Stimulated activated CD4-positive, alpha-beta T cell treated with anti-CD3 and anti-CD28 coated beads, Interleukin-12 subunit alpha, Interleukin-12 subunit beta, amount 100 ng/mL, for 4 hours (primary cell): ENCODE results near the gene SPARC.

ENCODE experiments used
- DNase-seq: peaks from one replicate; pipeline ENCODE4 v3.0.0-alpha.2; 2020

The SPARC gene

DNA sequence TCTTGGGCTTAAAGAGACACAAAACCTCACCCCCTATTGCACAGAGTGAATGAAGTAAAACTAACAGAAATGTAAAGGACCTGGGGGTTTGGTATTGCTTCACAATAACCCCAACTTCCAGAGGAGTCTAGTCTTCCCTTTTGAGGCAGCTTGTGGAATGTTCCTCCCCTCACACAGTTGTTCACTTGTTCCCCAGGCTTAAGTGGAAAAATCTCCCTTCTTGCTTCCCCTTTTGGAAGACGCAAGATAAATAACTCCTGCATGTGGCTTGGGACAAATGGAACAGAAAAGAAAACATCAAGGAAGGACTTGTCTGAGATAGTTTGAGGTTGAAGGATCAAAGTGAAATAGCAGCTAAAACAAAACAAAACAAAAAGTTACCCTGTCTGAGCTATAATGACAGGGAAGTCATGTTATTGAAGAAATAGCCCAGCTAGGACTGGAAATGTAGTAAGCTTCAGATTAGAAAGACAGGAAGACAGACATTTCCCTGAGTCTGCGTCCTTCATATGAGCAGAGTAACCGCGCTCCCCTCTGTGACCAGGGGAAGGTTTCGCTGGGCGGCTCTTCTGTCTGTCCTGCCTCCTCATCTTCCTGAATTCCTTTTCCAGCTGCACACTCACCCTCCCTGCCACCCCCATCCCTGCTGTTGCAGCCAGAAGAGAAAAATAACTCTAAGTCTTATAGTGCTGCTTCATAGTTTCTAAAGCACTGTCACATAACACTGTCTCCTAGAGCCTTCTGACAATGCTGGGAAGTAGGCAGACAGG, 8.8 kb downstream of the SPARC start:
- no peak for DNase-seq

DNA sequence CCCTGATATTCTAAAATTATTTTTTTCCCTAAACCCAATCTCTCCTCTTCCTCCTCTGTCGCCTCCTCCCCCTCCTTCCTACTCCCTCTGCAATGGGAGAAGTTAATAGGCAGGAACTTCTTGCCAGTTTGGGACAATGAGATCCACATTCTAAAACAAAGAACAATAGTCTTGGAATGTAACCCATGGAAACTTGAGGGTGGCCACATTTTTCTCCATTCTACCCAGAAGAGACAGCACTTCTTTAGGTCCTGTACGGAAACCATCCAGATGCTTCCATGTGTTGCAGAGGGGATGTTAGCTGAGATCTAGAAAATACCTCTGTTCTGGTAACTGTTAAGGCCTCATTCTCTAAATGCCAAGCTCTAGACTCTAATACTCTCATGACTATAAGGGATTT, 10.0 kb downstream of the SPARC start:
- no peak for DNase-seq

DNA sequence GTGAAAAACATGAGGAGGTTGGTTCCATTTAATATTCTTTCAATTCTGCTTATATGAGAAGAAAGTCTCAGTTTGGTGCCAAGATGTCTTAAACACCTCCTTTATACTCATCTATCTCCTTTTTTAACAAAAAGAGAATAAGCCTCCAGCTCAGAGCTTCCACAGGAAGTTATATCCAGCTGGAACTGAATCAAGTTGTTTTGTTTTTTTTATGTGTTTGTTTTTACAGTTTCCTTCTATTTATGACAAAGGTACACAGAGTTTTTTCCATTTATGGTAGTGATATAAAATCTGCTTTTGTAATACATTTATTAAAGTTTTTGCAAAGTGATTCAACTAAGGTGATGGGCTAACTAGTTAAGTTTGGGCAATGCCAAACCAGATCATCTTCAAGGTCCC, 10.4 kb downstream of the SPARC start:
- no peak for DNase-seq

GRCh38 chr5:151675611-151676313, 11.0 kb downstream of the SPARC start:
- no peak for DNase-seq

- DNase-seq: no peak
Observed at GRCh38 chr5:151674626-151675610, 11.8 kb downstream of the SPARC start.

GRCh38 chr5:151673421-151673820, 13.3 kb downstream of the SPARC start:
- no peak for DNase-seq

- DNase-seq: no peak
Observed at GRCh38 chr5:151672516-151672915, 14.2 kb downstream of the SPARC start.

- no peak for DNase-seq
Observed at GRCh38 chr5:151671950-151672349, 14.8 kb downstream of the SPARC start.

DNA sequence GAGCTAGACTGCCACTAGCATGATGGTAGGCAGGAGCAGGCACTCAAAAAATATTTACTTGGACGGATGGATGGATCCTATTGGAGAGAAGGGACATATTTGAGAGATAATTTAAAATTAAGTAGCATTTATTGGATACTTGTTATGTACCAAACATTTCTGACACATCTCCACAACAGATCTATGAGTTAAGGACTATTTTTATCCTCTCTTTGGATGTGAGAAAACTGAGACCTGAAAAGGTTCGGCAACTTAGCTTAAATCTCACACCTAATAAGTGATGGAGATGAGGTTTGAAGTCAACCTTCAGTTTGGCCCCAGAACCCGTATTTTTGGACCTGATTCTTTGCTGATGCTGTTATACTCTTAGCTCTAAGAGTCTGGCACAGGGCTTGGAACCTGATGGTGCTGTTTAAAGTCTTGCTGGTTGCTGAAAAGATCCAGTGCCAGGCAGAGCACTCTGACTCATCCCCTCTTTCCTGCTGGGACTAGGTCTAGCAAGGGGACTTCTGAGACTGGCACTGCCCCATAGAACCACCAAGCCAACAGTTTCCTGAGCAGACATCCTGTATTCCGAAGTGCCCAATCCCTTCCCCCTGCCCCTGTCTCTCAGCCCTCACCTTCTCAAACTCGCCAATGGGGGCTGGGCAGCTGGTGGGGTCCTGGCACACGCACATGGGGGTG, 15.6 kb downstream of the SPARC start:
- DNase-seq: no peak

GRCh38 chr5:151670083-151670686, 16.5 kb downstream of the SPARC start:
- DNase-seq: no peak

- no peak for DNase-seq
Observed at GRCh38 chr5:151667083-151667482, 19.6 kb downstream of the SPARC start.

GRCh38 chr5:151665613-151666012, 21.1 kb downstream of the SPARC start:
- DNase-seq: no peak

DNA sequence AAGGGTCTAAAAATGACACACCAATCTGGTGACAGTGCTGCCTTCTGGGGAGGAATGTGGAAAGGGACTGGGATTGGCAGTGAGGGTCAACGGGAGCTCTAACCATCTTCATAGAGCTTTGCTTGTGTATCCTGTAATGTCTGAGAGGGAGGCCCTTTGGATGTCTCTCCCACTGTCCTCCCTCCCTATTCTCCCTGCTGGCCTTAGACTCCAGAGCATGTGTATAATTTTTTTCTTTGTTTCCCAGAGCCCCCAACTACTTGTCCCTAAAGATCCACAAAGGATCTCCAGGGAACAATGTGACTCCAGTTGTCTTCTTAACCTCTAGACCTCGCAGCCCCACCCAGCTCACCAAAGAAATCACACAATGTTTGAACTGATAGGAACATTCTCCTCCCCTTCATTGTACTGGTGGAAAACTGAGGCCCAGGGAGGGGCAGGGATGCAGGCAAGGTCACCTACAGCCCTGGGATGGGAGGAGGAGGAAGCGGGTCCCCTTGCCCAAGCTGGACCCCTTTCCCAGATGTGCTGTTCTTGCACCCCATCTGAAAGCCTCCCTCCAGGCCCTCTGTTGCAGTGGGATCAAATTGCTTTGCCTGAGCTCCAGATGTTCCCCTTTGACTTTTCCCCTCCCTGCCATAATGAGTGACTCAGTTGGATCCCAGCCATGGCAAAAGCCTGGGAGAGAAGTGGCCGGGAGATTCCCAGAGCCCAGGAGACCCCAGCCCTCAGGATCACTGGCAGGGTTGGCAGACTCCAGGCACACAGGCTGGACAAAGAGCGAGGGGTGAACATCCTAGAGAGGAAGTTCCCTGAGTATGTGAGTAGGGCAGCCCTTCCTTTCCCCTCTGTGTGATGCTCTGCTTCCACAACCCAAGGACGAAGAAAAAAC, 21.8 kb downstream of the SPARC start:
- no peak for DNase-seq

GRCh38 chr5:151663617-151664293, 23.0 kb downstream of the SPARC start:
- DNase-seq: no peak

GRCh38 chr5:151662805-151663204, 23.9 kb downstream of the SPARC start:
- no peak for DNase-seq

- no peak for DNase-seq
Observed at GRCh38 chr5:151661968-151662732, 24.6 kb downstream of the SPARC start.

- no peak for DNase-seq
Observed at GRCh38 chr5:151660616-151661495, 25.9 kb downstream of the SPARC start.

DNA sequence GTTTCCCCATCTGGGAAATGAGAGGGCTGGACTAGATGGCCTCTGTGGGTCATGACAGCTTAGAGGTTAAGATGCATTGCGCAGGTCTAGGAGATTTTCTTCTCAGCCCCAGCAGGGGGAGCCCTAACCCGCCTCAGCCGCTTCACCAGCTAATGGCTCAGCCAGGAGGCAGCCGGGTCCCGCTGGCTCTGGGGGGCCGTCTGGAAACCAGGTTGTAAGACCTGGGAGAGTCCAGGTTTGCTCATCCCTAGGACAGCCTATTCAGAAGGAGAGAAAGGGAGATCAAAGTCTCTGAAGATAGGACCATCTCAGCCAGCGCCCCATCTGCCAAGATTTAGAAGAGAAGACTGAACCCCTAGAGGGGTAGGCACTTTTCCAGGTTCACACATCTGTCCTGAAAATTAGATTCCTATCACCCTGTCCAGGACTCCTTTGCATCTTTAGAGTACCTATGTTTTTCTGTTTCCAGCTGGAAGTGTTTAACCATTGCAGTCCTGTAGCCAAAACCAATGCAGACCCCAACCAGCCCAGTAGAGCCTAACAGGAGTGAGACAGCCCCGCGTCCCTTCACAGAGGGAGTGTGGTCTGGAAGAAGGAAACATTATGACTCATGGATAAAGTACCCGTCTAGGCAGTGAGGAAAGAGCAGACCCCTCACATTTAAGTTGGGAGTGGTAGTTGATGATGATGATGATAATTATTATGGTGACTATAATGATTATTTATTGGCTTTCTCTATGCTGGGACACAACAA, 27.5 kb downstream of the SPARC start:
- DNase-seq: peak; percentile 80
